HEK293 (cell line): Measurements from ENCODE around the gene F2R.

Source experiments
- CTCF ChIA-PET: fragments of 350-600 bp; formaldehyde crosslinking; extraction: SDS; loops from one replicate; lab custom pipeline; 2021; ENCODE audit warnings: antibody characterized with exemption; lab: Yijun Ruan, JAX
- POLR2A ChIA-PET: fragments of 300-600 bp; formaldehyde crosslinking; extraction: SDS; loops from one replicate; lab custom pipeline; 2020; ENCODE audit warnings: antibody characterized with exemption, inconsistent platforms; lab: Yijun Ruan, JAX
- H3K27ac ChIP-seq: fragments of 200-500 bp; sonication (Bioruptor generic); 2 replicates; pipeline ENCODE4 v1.5.1; 2014; ENCODE audit warnings: low read depth, low read length, control low read depth, inconsistent platforms; ENCODE audit errors: extremely low read depth
- H3K36me3 ChIP-seq, 2 experiments: fragments of 200-500 bp in 1 of 2; sonication (Bioruptor generic) in 1 of 2; 1 replicate in 1 of 2; 2 replicates in 1 of 2; pipeline ENCODE4 v1.5.1; 2014 to 2017; ENCODE audit warnings: inconsistent platforms in 2 of 2, low read length in 2 of 2; ENCODE audit not compliant: control insufficient read depth in 2 of 2, insufficient read depth in 1 of 2
- H3K4me1 ChIP-seq: fragments of 200-500 bp; sonication (Bioruptor generic); 2 replicates; pipeline ENCODE4 v1.5.1; 2014; ENCODE audit warnings: mild to moderate bottlenecking, low read length, inconsistent platforms; ENCODE audit not compliant: control insufficient read depth, insufficient read depth
- H3K4me3 ChIP-seq: 2 replicates; pipeline ENCODE4 v1.5.1; 2011; ENCODE audit warnings: low read depth, mild to moderate bottlenecking, control low read depth, low read length, moderate library complexity
- H3K9me3 ChIP-seq: fragments of 200-500 bp; sonication (Bioruptor generic); 2 replicates; pipeline ENCODE4 v1.5.1; 2014; ENCODE audit warnings: low read depth, low read length, inconsistent platforms; ENCODE audit not compliant: control insufficient read depth, insufficient read depth
- CTCF ChIP-seq: fragments of 450-650 bp; formaldehyde crosslinking; IDR thresholded peaks from 2 replicates; pipeline ENCODE4 v1.5.1; 2016; ENCODE audit warnings: missing biosample characterization, missing genetic modification characterization
- EGR2 ChIP-seq: fragments of 450-650 bp; formaldehyde crosslinking; IDR thresholded peaks from 2 replicates; pipeline ENCODE4 v1.5.1; 2016; ENCODE audit warnings: low read depth, missing biosample characterization, missing genetic modification characterization
- FEZF1 ChIP-seq: fragments of 450-650 bp; formaldehyde crosslinking; IDR thresholded peaks from 2 replicates; pipeline ENCODE4 v1.5.1; 2016; ENCODE audit warnings: missing biosample characterization, missing genetic modification characterization
- GFI1B ChIP-seq: fragments of 450-650 bp; formaldehyde crosslinking; IDR thresholded peaks from 2 replicates; pipeline ENCODE4 v1.5.1; 2016; ENCODE audit warnings: missing biosample characterization, missing genetic modification characterization
- GLIS2 ChIP-seq: fragments of 450-650 bp; formaldehyde crosslinking; IDR thresholded peaks from 2 replicates; pipeline ENCODE4 v1.5.1; 2016; ENCODE audit warnings: missing biosample characterization, missing genetic modification characterization
- SETDB1 ChIP-seq: IDR thresholded peaks from one replicate; pipeline ENCODE4 v1.6.1; 2017; ENCODE audit warnings: mild to moderate bottlenecking, low read length, moderate library complexity, mixed read lengths; ENCODE audit not compliant: insufficient read length
- ZBTB7A ChIP-seq: fragments of 450-650 bp; formaldehyde crosslinking; IDR thresholded peaks from 2 replicates; pipeline ENCODE4 v1.5.1; 2016; ENCODE audit warnings: low read depth, missing biosample characterization, missing genetic modification characterization
- ZIC2 ChIP-seq: fragments of 450-650 bp; formaldehyde crosslinking; IDR thresholded peaks from 2 replicates; pipeline ENCODE4 v1.5.1; 2016; ENCODE audit warnings: missing biosample characterization, missing genetic modification characterization
- ZNF19 ChIP-seq: fragments of 450-650 bp; formaldehyde crosslinking; IDR thresholded peaks from 2 replicates; pipeline ENCODE4; 2016; ENCODE audit warnings: missing biosample characterization, missing genetic modification characterization, low read depth
- ZNF211 ChIP-seq: fragments of 450-650 bp; formaldehyde crosslinking; IDR thresholded peaks from 2 replicates; pipeline ENCODE4 v1.5.1; 2016; ENCODE audit warnings: low read depth, missing biosample characterization, missing genetic modification characterization
- ZNF223 ChIP-seq: fragments of 450-650 bp; formaldehyde crosslinking; IDR thresholded peaks from 2 replicates; pipeline ENCODE4 v1.5.1; 2016; ENCODE audit warnings: missing biosample characterization, missing genetic modification characterization
- ZNF266 ChIP-seq: fragments of 450-650 bp; formaldehyde crosslinking; IDR thresholded peaks from 2 replicates; pipeline ENCODE4 v1.5.1; 2016; ENCODE audit warnings: missing biosample characterization, missing genetic modification characterization, low read depth
- ZNF404 ChIP-seq: fragments of 450-650 bp; formaldehyde crosslinking; IDR thresholded peaks from 2 replicates; pipeline ENCODE4 v1.5.1; 2017; ENCODE audit warnings: missing biosample characterization, missing genetic modification characterization
- ZNF416 ChIP-seq: fragments of 450-650 bp; formaldehyde crosslinking; IDR thresholded peaks from 2 replicates; pipeline ENCODE4 v1.5.1; 2016; ENCODE audit warnings: missing biosample characterization, missing genetic modification characterization
- ZNF510 ChIP-seq: fragments of 450-650 bp; formaldehyde crosslinking; IDR thresholded peaks from 2 replicates; pipeline ENCODE4 v1.5.1; 2018; ENCODE audit warnings: mild to moderate bottlenecking, missing genetic modification characterization, missing biosample characterization; ENCODE audit not compliant: insufficient replicate concordance
- ZNF645 ChIP-seq: fragments of 450-650 bp; formaldehyde crosslinking; IDR thresholded peaks from 2 replicates; pipeline ENCODE4; 2016; ENCODE audit warnings: missing biosample characterization, missing genetic modification characterization
- ZSCAN30 ChIP-seq: fragments of 450-650 bp; IDR thresholded peaks from 2 replicates; pipeline ENCODE4 v1.5.1; 2018; ENCODE audit warnings: missing biosample characterization, mild to moderate bottlenecking, missing genetic modification characterization, moderate library complexity
- ZXDB ChIP-seq: fragments of 450-650 bp; formaldehyde crosslinking; IDR thresholded peaks from 2 replicates; pipeline ENCODE4 v1.5.1; 2016; ENCODE audit warnings: missing biosample characterization, missing genetic modification characterization
- TF ChIP-seq, protein P1 (sequence below): sonication (generic); formaldehyde crosslinking; IDR thresholded peaks from 2 replicates; pipeline ENCODE4 v1.8.1; 2022; ENCODE audit warnings: mild to moderate bottlenecking, moderate library complexity, missing genetic modification reagents
- TF ChIP-seq, protein P2 (sequence below): fragments of 450-650 bp; formaldehyde crosslinking; IDR thresholded peaks from 2 replicates; pipeline ENCODE4 v1.5.1; 2016; ENCODE audit warnings: missing biosample characterization, missing genetic modification characterization
- TF ChIP-seq, protein P3 (sequence below): fragments of 450-650 bp; IDR thresholded peaks from 2 replicates; pipeline ENCODE4 v1.5.1; 2018; ENCODE audit warnings: missing biosample characterization, missing genetic modification characterization
- TF ChIP-seq, protein P4 (sequence below): fragments of 450-650 bp; formaldehyde crosslinking; IDR thresholded peaks from 2 replicates; pipeline ENCODE4 v1.5.1; 2016; ENCODE audit warnings: missing biosample characterization, missing genetic modification characterization
- TF ChIP-seq, protein P5 (sequence below): fragments of 450-650 bp; formaldehyde crosslinking; IDR thresholded peaks from 2 replicates; pipeline ENCODE4 v1.5.1; 2016; ENCODE audit warnings: missing biosample characterization, missing genetic modification characterization
- TF ChIP-seq, protein P6 (sequence below): fragments of 450-650 bp; formaldehyde crosslinking; IDR thresholded peaks from 2 replicates; pipeline ENCODE4 v1.5.1; 2016; ENCODE audit warnings: missing biosample characterization, missing genetic modification characterization

Gene F2R

GRCh38 chr5:76681287-76681686, 34.6 kb upstream of the F2R start:
- ChIA-PET POLR2A (no interaction called here), CTCF (interaction anchor here (0.6 to 1.2 kb wide), 3 partner anchors 12 to 263 kb away, joined by 3 to 5 read pairs (median 5); no protein-coding TSS in a partner anchor)
- no peaks in the 10 kb centered on the region for H3K9me3 ChIP-seq
- no peak overlapping the region for H3K4me3 ChIP-seq
- TF ChIP-seq, protein P1, sequence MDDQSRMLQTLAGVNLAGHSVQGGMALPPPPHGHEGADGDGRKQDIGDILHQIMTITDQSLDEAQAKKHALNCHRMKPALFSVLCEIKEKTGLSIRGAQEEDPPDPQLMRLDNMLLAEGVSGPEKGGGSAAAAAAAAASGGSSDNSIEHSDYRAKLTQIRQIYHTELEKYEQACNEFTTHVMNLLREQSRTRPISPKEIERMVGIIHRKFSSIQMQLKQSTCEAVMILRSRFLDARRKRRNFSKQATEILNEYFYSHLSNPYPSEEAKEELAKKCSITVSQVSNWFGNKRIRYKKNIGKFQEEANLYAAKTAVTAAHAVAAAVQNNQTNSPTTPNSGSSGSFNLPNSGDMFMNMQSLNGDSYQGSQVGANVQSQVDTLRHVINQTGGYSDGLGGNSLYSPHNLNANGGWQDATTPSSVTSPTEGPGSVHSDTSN (CRISPR knock-in tag), result no peak
- TF ChIP-seq ZNF223 (tag by site-specific recombination) (no peak), GLIS2 (tag by site-specific recombination) (no peak), GFI1B (no peak), ZNF645 (tag by site-specific recombination) (no peak), ZNF404 (no peak), CTCF (tag by site-specific recombination) (no peak), FEZF1 (tag by site-specific recombination) (no peak), ZXDB (tag by site-specific recombination) (no peak)
- TF ChIP-seq, protein P2, sequence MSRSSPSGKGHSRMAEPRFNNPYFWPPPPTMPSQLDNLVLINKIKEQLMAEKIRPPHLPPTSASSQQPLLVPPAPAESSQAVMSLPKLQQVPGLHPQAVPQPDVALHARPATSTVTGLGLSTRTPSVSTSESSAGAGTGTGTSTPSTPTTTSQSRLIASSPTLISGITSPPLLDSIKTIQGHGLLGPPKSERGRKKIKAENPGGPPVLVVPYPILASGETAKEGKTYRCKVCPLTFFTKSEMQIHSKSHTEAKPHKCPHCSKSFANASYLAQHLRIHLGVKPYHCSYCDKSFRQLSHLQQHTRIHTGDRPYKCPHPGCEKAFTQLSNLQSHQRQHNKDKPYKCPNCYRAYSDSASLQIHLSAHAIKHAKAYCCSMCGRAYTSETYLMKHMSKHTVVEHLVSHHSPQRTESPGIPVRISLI (tag by site-specific recombination), result no peak
- TF ChIP-seq, all 188 proteins: peak for 0
- Histone ChIP-seq H3K27ac (no peak overlapping the region), H3K4me1 (no peaks in the 10 kb centered on the region), H3K36me3 (no peaks in the 10 kb centered on the region)

- TF ChIP-seq, protein P3, sequence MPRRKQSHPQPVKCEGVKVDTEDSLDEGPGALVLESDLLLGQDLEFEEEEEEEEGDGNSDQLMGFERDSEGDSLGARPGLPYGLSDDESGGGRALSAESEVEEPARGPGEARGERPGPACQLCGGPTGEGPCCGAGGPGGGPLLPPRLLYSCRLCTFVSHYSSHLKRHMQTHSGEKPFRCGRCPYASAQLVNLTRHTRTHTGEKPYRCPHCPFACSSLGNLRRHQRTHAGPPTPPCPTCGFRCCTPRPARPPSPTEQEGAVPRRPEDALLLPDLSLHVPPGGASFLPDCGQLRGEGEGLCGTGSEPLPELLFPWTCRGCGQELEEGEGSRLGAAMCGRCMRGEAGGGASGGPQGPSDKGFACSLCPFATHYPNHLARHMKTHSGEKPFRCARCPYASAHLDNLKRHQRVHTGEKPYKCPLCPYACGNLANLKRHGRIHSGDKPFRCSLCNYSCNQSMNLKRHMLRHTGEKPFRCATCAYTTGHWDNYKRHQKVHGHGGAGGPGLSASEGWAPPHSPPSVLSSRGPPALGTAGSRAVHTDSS, result no peak
- TF ChIP-seq ZNF510 (tag by site-specific recombination), result no peak
- TF ChIP-seq ZNF211 (tag by site-specific recombination), result no peak
- no peak for TF ChIP-seq ZSCAN30 (tag by site-specific recombination)
- TF ChIP-seq ZIC2 (tag by site-specific recombination), result no peak
- no peak for TF ChIP-seq EGR2
- no peak for TF ChIP-seq ZNF416
- TF ChIP-seq, protein P4, sequence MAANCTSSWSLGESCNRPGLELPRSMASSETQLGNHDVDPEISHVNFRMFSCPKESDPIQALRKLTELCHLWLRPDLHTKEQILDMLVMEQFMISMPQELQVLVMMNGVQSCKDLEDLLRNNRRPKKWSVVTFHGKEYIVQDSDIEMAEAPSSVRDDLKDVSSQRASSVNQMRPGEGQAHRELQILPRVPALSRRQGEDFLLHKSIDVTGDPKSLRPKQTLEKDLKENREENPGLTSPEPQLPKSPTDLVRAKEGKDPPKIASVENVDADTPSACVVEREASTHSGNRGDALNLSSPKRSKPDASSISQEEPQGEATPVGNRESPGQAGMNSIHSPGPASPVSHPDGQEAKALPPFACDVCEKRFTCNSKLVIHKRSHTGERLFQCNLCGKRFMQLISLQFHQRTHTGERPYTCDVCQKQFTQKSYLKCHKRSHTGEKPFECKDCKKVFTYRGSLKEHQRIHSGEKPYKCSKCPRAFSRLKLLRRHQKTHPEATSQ (tag by site-specific recombination), result no peak
- TF ChIP-seq ZNF266 (tag by site-specific recombination), result no peak
- TF ChIP-seq, protein P5, sequence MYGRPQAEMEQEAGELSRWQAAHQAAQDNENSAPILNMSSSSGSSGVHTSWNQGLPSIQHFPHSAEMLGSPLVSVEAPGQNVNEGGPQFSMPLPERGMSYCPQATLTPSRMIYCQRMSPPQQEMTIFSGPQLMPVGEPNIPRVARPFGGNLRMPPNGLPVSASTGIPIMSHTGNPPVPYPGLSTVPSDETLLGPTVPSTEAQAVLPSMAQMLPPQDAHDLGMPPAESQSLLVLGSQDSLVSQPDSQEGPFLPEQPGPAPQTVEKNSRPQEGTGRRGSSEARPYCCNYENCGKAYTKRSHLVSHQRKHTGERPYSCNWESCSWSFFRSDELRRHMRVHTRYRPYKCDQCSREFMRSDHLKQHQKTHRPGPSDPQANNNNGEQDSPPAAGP, result no peak
- no peak for TF ChIP-seq ZBTB7A (tag by site-specific recombination)
- TF ChIP-seq ZNF19 (tag by site-specific recombination), result no peak
- no peak for TF ChIP-seq SETDB1
- TF ChIP-seq, protein P6, sequence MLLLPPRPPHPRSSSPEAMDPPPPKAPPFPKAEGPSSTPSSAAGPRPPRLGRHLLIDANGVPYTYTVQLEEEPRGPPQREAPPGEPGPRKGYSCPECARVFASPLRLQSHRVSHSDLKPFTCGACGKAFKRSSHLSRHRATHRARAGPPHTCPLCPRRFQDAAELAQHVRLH, result no peak
- Histone ChIP-seq H3K4me3 (no peak overlapping the region), H3K9me3 (no peaks in the 10 kb centered on the region), H3K27ac (no peak overlapping the region), H3K4me1 (no peaks in the 10 kb centered on the region), H3K36me3 (no peaks in the 10 kb centered on the region)
- CTCF ChIA-PET, result interaction anchor here (0.7 kb wide), 1 partner anchor 447 kb away, joined by 3 read pairs; no protein-coding TSS in a partner anchor
- POLR2A ChIA-PET, result interaction anchor here (0.7 kb wide), 1 partner anchor 1170 kb away, joined by 3 read pairs; no protein-coding TSS in a partner anchor
Measured at GRCh38 chr5:76682387-76682786, 33.5 kb upstream of the F2R start.
